Ishikawa (cell line): ENCODE data around the gene AMDHD1.

Experiments used
- CEBPB ChIP-seq: IDR thresholded peaks from 2 replicates; pipeline ENCODE4 v1.6.1; 2012
- EGR1 ChIP-seq: IDR thresholded peaks from 2 replicates; pipeline ENCODE4 v1.6.1; 2012
- EP300 ChIP-seq: IDR thresholded peaks from 2 replicates; pipeline ENCODE4 v1.6.1; 2012; ENCODE audit warnings: borderline replicate concordance
- FOXM1 ChIP-seq: IDR thresholded peaks from 2 replicates; pipeline ENCODE4 v1.6.1; 2012; ENCODE audit warnings: low read depth, borderline replicate concordance
- NFIC ChIP-seq: IDR thresholded peaks from 2 replicates; pipeline ENCODE4 v1.6.1; 2012
- RAD21 ChIP-seq: IDR thresholded peaks from 2 replicates; pipeline ENCODE4 v1.6.1; 2012; ENCODE audit warnings: low read depth
- TAF1 ChIP-seq: IDR thresholded peaks from 2 replicates; pipeline ENCODE4 v1.6.1; 2012; ENCODE audit warnings: low read depth, mild to moderate bottlenecking
- TCF12 ChIP-seq: IDR thresholded peaks from 2 replicates; pipeline ENCODE4 v1.6.1; 2012; ENCODE audit warnings: low read depth
- TEAD4 ChIP-seq: IDR thresholded peaks from 2 replicates; pipeline ENCODE4 v1.6.1; 2012
- USF1 ChIP-seq: IDR thresholded peaks from 2 replicates; pipeline ENCODE4 v1.6.1; 2012
- TF ChIP-seq, protein P1 (sequence below): IDR thresholded peaks from 2 replicates; pipeline ENCODE4 v1.6.1; 2012; ENCODE audit warnings: low read depth, mild to moderate bottlenecking
- TF ChIP-seq, protein P2 (sequence below): IDR thresholded peaks from 2 replicates; pipeline ENCODE4 v1.6.1; 2012

The AMDHD1 gene

GRCh38 chr12:96007729-96008128 is 64.6 kb downstream of the AMDHD1 start:
- TF ChIP-seq NFIC, result no peak
- TF ChIP-seq, protein P1, sequence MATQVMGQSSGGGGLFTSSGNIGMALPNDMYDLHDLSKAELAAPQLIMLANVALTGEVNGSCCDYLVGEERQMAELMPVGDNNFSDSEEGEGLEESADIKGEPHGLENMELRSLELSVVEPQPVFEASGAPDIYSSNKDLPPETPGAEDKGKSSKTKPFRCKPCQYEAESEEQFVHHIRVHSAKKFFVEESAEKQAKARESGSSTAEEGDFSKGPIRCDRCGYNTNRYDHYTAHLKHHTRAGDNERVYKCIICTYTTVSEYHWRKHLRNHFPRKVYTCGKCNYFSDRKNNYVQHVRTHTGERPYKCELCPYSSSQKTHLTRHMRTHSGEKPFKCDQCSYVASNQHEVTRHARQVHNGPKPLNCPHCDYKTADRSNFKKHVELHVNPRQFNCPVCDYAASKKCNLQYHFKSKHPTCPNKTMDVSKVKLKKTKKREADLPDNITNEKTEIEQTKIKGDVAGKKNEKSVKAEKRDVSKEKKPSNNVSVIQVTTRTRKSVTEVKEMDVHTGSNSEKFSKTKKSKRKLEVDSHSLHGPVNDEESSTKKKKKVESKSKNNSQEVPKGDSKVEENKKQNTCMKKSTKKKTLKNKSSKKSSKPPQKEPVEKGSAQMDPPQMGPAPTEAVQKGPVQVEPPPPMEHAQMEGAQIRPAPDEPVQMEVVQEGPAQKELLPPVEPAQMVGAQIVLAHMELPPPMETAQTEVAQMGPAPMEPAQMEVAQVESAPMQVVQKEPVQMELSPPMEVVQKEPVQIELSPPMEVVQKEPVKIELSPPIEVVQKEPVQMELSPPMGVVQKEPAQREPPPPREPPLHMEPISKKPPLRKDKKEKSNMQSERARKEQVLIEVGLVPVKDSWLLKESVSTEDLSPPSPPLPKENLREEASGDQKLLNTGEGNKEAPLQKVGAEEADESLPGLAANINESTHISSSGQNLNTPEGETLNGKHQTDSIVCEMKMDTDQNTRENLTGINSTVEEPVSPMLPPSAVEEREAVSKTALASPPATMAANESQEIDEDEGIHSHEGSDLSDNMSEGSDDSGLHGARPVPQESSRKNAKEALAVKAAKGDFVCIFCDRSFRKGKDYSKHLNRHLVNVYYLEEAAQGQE, result no peak
- TF ChIP-seq USF1, result no peak
- TF ChIP-seq EGR1, result no peak
- TF ChIP-seq FOXM1, result no peak
- no peak for TF ChIP-seq TCF12
- TF ChIP-seq TAF1, result no peak

DNA sequence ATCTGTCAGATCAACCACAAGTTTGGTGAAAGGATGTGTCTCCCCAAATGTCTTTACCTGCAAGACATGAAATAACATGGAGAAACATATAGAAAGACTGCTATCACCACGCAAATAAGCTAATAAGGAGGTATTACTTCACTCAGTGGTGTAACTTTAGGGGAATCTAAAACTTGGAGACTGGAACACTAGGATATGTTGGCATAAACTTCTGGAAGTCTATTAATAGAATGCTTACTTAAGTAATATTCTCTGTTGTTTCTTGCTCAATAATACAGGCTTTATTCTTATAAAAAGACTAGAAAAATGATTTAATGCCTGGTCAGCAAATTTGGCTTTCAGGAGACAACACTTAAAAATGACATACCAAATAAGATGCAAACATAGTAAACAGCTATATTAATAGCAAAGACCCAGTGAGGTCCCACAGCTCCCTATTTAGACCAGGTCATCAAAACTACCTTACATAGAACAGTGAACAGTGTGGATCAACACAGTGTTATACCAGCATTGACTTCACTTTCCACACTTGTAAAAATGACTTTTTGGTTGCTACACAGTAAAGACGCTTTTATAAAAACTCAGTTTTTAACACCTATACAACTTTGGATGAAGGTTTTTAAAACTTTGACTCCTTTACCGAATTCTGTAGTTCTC is 71.9 kb downstream of the AMDHD1 start:
- no peak for TF ChIP-seq NFIC
- no peak for TF ChIP-seq RAD21
- no peak for TF ChIP-seq TEAD4
- TF ChIP-seq TCF12, result no peak
- no peak for TF ChIP-seq CEBPB
- TF ChIP-seq, protein P2, sequence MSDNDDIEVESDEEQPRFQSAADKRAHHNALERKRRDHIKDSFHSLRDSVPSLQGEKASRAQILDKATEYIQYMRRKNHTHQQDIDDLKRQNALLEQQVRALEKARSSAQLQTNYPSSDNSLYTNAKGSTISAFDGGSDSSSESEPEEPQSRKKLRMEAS, result no peak
- TF ChIP-seq FOXM1, result no peak
- TF ChIP-seq, protein P1, result no peak
- no peak for TF ChIP-seq EGR1
- no peak for TF ChIP-seq EP300
- TF ChIP-seq TAF1, result no peak

GRCh38 chr12:96015672-96016071 is 72.5 kb downstream of the AMDHD1 start:
- TF ChIP-seq CEBPB, result no peak
